ENCODE results near the gene SCAI.
"Not testable (repeated sequence)": the region's sequence is repeated elsewhere in the genome, so short reads cannot be mapped to it uniquely, and the experiment has no call there.

SCAI gene

DNA sequence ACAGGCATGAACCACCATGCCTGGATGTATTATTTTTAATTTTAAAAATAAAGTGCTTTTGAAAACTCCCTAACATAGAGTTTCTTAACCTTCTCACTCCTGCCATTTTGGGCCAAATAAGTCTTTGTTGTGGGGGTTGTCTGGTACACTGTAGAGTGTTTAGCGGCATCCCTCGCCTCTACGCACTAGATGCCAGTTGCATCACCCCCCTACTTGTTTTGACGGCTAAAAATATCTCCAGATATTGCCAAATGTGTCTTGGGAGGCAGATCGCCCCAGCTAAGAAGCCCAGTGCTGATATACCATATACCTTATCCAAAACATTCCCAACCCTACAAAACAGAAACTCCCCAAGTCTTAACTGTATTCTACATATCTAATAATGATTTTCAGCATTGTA, 54.6 kb downstream of the SCAI start:
- Histone ChIP-seq H2AFZ (ENCODE audit: low read depth, low read length, severe bottlenecking) (no peak overlapping the region), H3K4me3 (ENCODE audit: insufficient read depth, low read length, poor library complexity, severe bottlenecking) (no peak overlapping the region), H4K20me1 (ENCODE audit: low read depth, low read length) (no peaks in the 10 kb centered on the region), H3K79me2 (ENCODE audit: insufficient read depth, low read length) (no peaks in the 10 kb centered on the region), H3K36me3 (ENCODE audit: low read length) (0 out of 2 replicates have a peak, but pooled peaks cover under 1% of the 10 kb centered on the region), H3K9me2 (replicated peaks; ENCODE audit: insufficient read depth, low read length) (no peaks in the 10 kb centered on the region), H3K9ac (ENCODE audit: low read length) (no peak overlapping the region), H3K9me3 (ENCODE audit: insufficient read depth, low read length) (peaks cover 1% of the 10 kb centered on the region; the same call in 1 of the 2 replicates), H3K27ac (ENCODE audit: low read depth, low read length) (no peak overlapping the region), H3F3A (ENCODE audit: insufficient read depth) (no peaks in the 10 kb centered on the region; the same call in 1 of the 2 replicates), H3K4me2 (ENCODE audit: low read depth, low read length, poor library complexity, severe bottlenecking) (no peak overlapping the region), H3K27me3 (ENCODE audit: low read length) (no peaks in the 10 kb centered on the region)
- TF ChIP-seq EZH2phosphoT487 (conservative IDR thresholded peaks at IDR 0.05; ENCODE audit: low read length) = no peak
- TF ChIP-seq, protein P1, sequence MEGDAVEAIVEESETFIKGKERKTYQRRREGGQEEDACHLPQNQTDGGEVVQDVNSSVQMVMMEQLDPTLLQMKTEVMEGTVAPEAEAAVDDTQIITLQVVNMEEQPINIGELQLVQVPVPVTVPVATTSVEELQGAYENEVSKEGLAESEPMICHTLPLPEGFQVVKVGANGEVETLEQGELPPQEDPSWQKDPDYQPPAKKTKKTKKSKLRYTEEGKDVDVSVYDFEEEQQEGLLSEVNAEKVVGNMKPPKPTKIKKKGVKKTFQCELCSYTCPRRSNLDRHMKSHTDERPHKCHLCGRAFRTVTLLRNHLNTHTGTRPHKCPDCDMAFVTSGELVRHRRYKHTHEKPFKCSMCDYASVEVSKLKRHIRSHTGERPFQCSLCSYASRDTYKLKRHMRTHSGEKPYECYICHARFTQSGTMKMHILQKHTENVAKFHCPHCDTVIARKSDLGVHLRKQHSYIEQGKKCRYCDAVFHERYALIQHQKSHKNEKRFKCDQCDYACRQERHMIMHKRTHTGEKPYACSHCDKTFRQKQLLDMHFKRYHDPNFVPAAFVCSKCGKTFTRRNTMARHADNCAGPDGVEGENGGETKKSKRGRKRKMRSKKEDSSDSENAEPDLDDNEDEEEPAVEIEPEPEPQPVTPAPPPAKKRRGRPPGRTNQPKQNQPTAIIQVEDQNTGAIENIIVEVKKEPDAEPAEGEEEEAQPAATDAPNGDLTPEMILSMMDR (IDR thresholded peaks at IDR 0.05; ENCODE audit: insufficient read depth, low read length, poor library complexity, severe bottlenecking) = no peak

DNA sequence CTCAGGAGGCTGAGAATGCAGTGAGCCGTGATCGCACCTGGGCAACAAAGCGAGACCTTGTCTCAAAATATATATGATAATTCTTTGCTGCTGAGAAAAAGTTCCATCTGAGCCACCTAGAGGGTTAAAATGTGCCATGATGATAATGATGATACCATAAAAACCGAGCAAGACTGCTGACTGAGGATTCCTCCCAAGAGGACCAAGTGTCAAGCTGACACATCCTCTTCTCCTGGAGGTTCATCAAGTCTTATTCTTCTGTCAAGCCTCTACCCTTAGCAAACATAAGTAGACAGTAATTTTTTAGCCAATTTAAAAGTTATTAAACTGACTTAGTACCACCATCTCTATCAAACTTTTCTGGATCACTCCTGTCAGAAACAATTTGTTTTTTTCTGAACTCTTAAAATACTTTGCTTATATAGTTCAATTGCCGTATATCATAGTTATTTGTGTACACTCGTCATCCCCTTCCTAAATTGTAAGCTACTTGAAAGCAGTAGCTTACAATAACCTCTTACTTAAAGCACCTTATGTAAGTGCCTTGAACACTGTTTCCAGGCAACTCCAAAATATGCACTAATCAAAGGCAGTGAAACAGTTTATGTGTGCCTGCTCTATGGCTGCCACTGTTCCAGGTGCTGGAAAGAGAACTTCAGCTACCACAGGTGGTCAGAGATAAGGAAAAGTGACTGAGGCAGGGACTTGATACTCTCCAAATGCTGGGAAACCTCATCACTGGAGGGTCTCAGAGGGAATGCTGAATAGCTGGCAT, 57.4 kb downstream of the SCAI start:
- no peak overlapping the region for H2AFZ ChIP-seq (ENCODE audit: low read depth, low read length, severe bottlenecking)
- H3F3A ChIP-seq (ENCODE audit: insufficient read depth) = no peaks in the 10 kb centered on the region; the same call in 1 of the 2 replicates
- H3K9me2 ChIP-seq (replicated peaks; ENCODE audit: insufficient read depth, low read length) = no peaks in the 10 kb centered on the region
- no peak overlapping the region for H3K9ac ChIP-seq (ENCODE audit: low read length)
- 0 out of 2 replicates have a peak, but pooled peaks cover 3% of the 10 kb centered on the region for H3K36me3 ChIP-seq (ENCODE audit: low read length)
- no peak overlapping the region for H3K4me3 ChIP-seq (ENCODE audit: insufficient read depth, low read length, poor library complexity, severe bottlenecking)
- H3K27me3 ChIP-seq (ENCODE audit: low read length) = no peaks in the 10 kb centered on the region
- H3K9me3 ChIP-seq (ENCODE audit: insufficient read depth, low read length) = peaks cover 23% of the 10 kb centered on the region; the same call in 1 of the 2 replicates
- H4K20me1 ChIP-seq (ENCODE audit: low read depth, low read length) = no peaks in the 10 kb centered on the region
- no peak overlapping the region for H3K27ac ChIP-seq (ENCODE audit: low read depth, low read length)
- no peak overlapping the region for H3K4me2 ChIP-seq (ENCODE audit: low read depth, low read length, poor library complexity, severe bottlenecking)
- H3K79me2 ChIP-seq (ENCODE audit: insufficient read depth, low read length) = no peaks in the 10 kb centered on the region
- TF ChIP-seq EZH2phosphoT487 (conservative IDR thresholded peaks at IDR 0.05; ENCODE audit: low read length) = no peak
- TF ChIP-seq, protein P1 (IDR thresholded peaks at IDR 0.05; ENCODE audit: insufficient read depth, low read length, poor library complexity, severe bottlenecking) = no peak

- peaks cover 23% of the 10 kb centered on the region; the same call in 1 of the 2 replicates for H3K9me3 ChIP-seq (ENCODE audit: insufficient read depth, low read length)
- not testable (repeated sequence) for H3K36me3 ChIP-seq (ENCODE audit: low read length); H4K20me1 ChIP-seq (ENCODE audit: low read depth, low read length); H3F3A ChIP-seq (ENCODE audit: insufficient read depth); H2AFZ ChIP-seq (ENCODE audit: low read depth, low read length, severe bottlenecking); H3K27ac ChIP-seq (ENCODE audit: low read depth, low read length); H3K27me3 ChIP-seq (ENCODE audit: low read length); H3K9me2 ChIP-seq (replicated peaks; ENCODE audit: insufficient read depth, low read length); H3K79me2 ChIP-seq (ENCODE audit: insufficient read depth, low read length); H3K4me2 ChIP-seq (ENCODE audit: low read depth, low read length, poor library complexity, severe bottlenecking); H3K9ac ChIP-seq (ENCODE audit: low read length); H3K4me3 ChIP-seq (ENCODE audit: insufficient read depth, low read length, poor library complexity, severe bottlenecking)
Observed at GRCh38 chr9:125082197-125082596, 61.1 kb downstream of the SCAI start.

- H3K4me2 ChIP-seq (ENCODE audit: low read depth, low read length, poor library complexity, severe bottlenecking); H3F3A ChIP-seq (ENCODE audit: insufficient read depth); H3K36me3 ChIP-seq (ENCODE audit: low read length); H3K79me2 ChIP-seq (ENCODE audit: insufficient read depth, low read length); H3K9ac ChIP-seq (ENCODE audit: low read length); H4K20me1 ChIP-seq (ENCODE audit: low read depth, low read length); H3K27me3 ChIP-seq (ENCODE audit: low read length); H3K27ac ChIP-seq (ENCODE audit: low read depth, low read length); H3K4me3 ChIP-seq (ENCODE audit: insufficient read depth, low read length, poor library complexity, severe bottlenecking); H2AFZ ChIP-seq (ENCODE audit: low read depth, low read length, severe bottlenecking); H3K9me2 ChIP-seq (replicated peaks; ENCODE audit: insufficient read depth, low read length): not testable (repeated sequence)
- H3K9me3 ChIP-seq (ENCODE audit: insufficient read depth, low read length) = peaks cover 23% of the 10 kb centered on the region; the same call in 1 of the 2 replicates
Observed at GRCh38 chr9:125080797-125081196, 62.5 kb downstream of the SCAI start.

Data from SU-DHL-6 (cell line).